Activated T-helper 1 cell treated with anti-CD3 and anti-CD28 coated beads, Interleukin-12 subunit alpha, Interleukin-12 subunit beta, Interleukin-2, Interleukin-4 antibody, amounts not matched to agents 30 ng/mL and 10 ng/mL and 1 ng/mL, durations not matched to agents 14 hours and 24 hours and 36 hours (primary cell): ENCODE data around the gene SLC2A1. TPM values are rescaled to one million over a fixed set of nuclear protein-coding genes. Genes with fewer than 3 reads are reported as not detected.

Experiments
- DNase-seq: peaks from one replicate; pipeline ENCODE4 v3.0.0; 2021; ENCODE audit warnings: low spot score
- H3K27ac Mint-ChIP-seq: one replicate; pipeline ENCODE4 v1.8.0; 2021; ENCODE audit warnings: mild to moderate bottlenecking, mixed read lengths
- H3K27me3 Mint-ChIP-seq: one replicate; pipeline ENCODE4 v1.8.0; 2022; ENCODE audit warnings: mild to moderate bottlenecking, moderate library complexity, mixed read lengths; ENCODE audit not compliant: insufficient read depth
- H3K36me3 Mint-ChIP-seq: one replicate; pipeline ENCODE4 v1.8.0; 2021; ENCODE audit warnings: low read depth, mixed read lengths
- H3K4me1 Mint-ChIP-seq: one replicate; pipeline ENCODE4 v1.8.0; 2021; ENCODE audit warnings: low read depth, mixed read lengths
- H3K4me3 Mint-ChIP-seq: one replicate; pipeline ENCODE4 v1.8.0; 2021; ENCODE audit warnings: mild to moderate bottlenecking, moderate library complexity, mixed read lengths
- H3K9me3 Mint-ChIP-seq: one replicate; pipeline ENCODE4 v1.8.0; 2021; ENCODE audit warnings: mixed read lengths
- intact Hi-C: fragments of 100-400 bp; cut with micrococcal nuclease; formaldehyde crosslinking; loops from one replicate; pipeline ENCODE4 v1.15.1; 2024
- total RNA-seq: library from RNA; stranded (reverse); gene quantifications from 2 replicates; pipeline ENCODE4 v1.2.3, GENCODE V29; 2022

Gene SLC2A1
- total RNA-seq, 1 donor from 2014 or later: 111 TPM

DNA sequence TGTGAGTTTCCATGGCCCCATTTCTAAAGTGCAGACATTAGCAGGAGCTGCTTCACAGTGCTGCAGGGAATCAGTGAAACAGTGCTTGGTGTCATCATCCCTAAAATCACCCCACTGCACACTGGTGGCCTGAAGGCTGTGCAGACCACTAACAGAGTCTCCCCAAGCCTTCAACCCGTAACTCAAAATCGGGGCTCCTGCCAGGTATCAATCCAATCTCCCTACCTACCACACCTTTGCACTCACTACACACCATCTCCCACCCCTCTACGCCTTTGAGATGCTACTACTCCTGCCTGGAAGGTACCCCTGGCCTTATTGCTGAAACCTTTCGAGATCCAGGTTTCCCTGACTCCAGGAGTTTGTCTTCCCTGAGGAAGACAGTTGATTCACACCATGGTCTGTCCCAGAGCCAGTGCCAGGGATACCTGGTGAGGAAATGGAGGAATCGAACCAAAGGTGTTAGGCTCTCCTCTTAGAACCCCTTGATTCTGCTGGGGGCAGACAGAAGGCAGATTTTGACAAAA, 25.5 kb downstream of the SLC2A1 start:
- peak overlapping the region; percentile 71 for H3K4me3 Mint-ChIP-seq
- no peak for DNase-seq
- peak overlapping the region; percentile 86 for H3K27ac Mint-ChIP-seq
- intact Hi-C loops: no loop called here
- no peaks in the 10 kb centered on the region for H3K9me3 Mint-ChIP-seq
- peaks cover 57% of the 10 kb centered on the region for H3K36me3 Mint-ChIP-seq
- peaks cover 87% of the 10 kb centered on the region for H3K4me1 Mint-ChIP-seq
- no peaks in the 10 kb centered on the region for H3K27me3 Mint-ChIP-seq

GRCh38 chr1:42932442-42932941, 26.2 kb downstream of the SLC2A1 start:
- no peak for DNase-seq
- Mint-ChIP-seq H3K27me3 (no peaks in the 10 kb centered on the region), H3K4me3 (peak overlapping the region; percentile 71), H3K4me1 (peaks cover 80% of the 10 kb centered on the region), H3K36me3 (peaks cover 58% of the 10 kb centered on the region), H3K27ac (peak overlapping the region; percentile 86), H3K9me3 (no peaks in the 10 kb centered on the region)
- intact Hi-C loops: loop anchor here (1.0 kb wide), 3 partner anchors 8 to 27 kb away; no protein-coding TSS in a partner anchor

DNA sequence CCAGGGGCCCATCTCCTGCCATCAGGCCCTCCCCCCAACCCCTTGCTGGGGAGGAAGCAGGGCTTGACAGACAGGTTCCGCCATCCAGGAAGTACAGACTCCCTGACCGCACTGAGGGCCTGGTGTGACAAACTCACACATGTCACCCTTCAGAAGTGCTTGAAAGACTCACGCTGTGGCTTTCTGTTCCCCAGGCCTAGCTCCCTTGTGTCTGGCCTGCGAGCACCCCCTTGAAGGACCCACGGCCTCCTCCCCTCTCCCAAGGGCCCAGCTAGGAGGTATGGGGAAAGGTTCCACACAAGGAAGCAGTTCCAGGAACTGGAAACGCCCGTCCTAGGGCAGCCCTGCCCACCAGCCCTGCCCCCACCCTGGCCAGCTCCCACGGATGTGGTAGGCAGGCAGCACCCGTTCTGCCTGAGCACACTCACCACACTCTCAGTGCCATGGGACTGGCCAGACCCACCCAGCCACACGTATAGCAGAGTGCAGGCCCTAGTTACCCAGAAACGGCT, 26.7 kb downstream of the SLC2A1 start:
- H3K4me1 Mint-ChIP-seq: peaks cover 75% of the 10 kb centered on the region
- peak; percentile 79 for DNase-seq
- H3K4me3 Mint-ChIP-seq: peak overlapping the region; percentile 71
- intact Hi-C loops: loop anchor here (1.0 kb wide), 4 partner anchors 8 to 141 kb away; no protein-coding TSS in a partner anchor
- no peaks in the 10 kb centered on the region for H3K27me3 Mint-ChIP-seq
- H3K27ac Mint-ChIP-seq: peak overlapping the region; percentile 86
- no peaks in the 10 kb centered on the region for H3K9me3 Mint-ChIP-seq
- H3K36me3 Mint-ChIP-seq: peaks cover 58% of the 10 kb centered on the region

- peaks cover 70% of the 10 kb centered on the region for H3K4me1 Mint-ChIP-seq
- intact Hi-C loops: loop anchor here (1.0 kb wide), 1 partner anchor 142 kb away; no protein-coding TSS in a partner anchor
- H3K36me3 Mint-ChIP-seq: peaks cover 57% of the 10 kb centered on the region
- peak overlapping the region; percentile 71 for H3K4me3 Mint-ChIP-seq
- H3K9me3 Mint-ChIP-seq: no peaks in the 10 kb centered on the region
- peak overlapping the region; percentile 86 for H3K27ac Mint-ChIP-seq
- peak; percentile 53 for DNase-seq
- H3K27me3 Mint-ChIP-seq: no peaks in the 10 kb centered on the region
These were observed 27.5 kb downstream of the SLC2A1 start for GRCh38 chr1:42931108-42931539.

- no peaks in the 10 kb centered on the region for H3K9me3 Mint-ChIP-seq
- intact Hi-C loops: loop anchor here (1.0 kb wide), 1 partner anchor 143 kb away; no protein-coding TSS in a partner anchor
- DNase-seq: no peak
- peaks cover 70% of the 10 kb centered on the region for H3K4me1 Mint-ChIP-seq
- peak overlapping the region; percentile 71 for H3K4me3 Mint-ChIP-seq
- H3K27ac Mint-ChIP-seq: peak overlapping the region; percentile 86
- peaks cover 61% of the 10 kb centered on the region for H3K36me3 Mint-ChIP-seq
- no peaks in the 10 kb centered on the region for H3K27me3 Mint-ChIP-seq
These were observed 28.2 kb downstream of the SLC2A1 start for GRCh38 chr1:42930178-42931107.

DNA sequence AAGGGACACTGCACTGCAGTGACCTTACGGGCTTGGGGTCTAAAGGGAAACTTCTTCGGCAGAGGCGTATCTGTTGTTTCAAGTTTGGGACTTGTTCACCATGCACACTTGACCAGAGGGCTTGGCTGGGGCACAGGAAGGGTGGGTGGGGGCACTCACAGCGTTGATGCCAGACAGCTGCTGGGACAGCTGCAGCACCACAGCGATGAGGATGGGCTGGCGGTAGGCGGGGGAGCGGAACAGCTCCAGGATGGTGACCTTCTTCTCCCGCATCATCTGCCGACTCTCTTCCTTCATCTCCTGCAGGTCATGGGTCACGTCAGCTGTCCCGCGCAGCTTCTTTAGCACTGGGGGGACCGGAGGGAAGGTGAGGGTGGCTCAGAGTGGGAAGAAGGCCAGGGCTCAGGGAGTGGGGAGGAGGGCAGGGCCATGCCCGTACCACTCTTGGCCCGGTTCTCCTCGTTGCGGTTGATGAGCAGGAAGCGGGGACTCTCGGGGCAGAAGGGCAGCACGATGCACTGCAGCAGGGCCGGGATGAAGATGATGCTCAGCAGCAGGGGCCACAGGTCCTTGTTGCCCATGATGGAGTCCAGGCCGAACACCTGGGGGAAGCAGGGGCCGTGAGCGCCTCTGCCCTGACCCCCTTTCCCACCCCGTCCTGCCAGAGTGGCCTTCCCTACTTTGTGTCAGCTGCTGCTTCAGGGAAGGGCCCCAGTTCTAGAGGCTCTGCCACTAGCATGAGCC, 29.1 kb downstream of the SLC2A1 start:
- no peak for DNase-seq
- Mint-ChIP-seq H3K36me3 (peaks cover 59% of the 10 kb centered on the region), H3K4me3 (no peak overlapping the region), H3K27ac (peak overlapping the region; percentile 43), H3K27me3 (no peaks in the 10 kb centered on the region), H3K4me1 (peaks cover 69% of the 10 kb centered on the region), H3K9me3 (no peaks in the 10 kb centered on the region)
- intact Hi-C loops: no loop called here

- Mint-ChIP-seq H3K4me1 (peaks cover 68% of the 10 kb centered on the region), H3K4me3 (no peak overlapping the region), H3K36me3 (peaks cover 54% of the 10 kb centered on the region), H3K27ac (peak overlapping the region; percentile 73), H3K9me3 (no peaks in the 10 kb centered on the region), H3K27me3 (no peaks in the 10 kb centered on the region)
- intact Hi-C loops: no loop called here
- DNase-seq: no peak
These were observed 29.8 kb downstream of the SLC2A1 start for GRCh38 chr1:42928859-42929258.

DNA sequence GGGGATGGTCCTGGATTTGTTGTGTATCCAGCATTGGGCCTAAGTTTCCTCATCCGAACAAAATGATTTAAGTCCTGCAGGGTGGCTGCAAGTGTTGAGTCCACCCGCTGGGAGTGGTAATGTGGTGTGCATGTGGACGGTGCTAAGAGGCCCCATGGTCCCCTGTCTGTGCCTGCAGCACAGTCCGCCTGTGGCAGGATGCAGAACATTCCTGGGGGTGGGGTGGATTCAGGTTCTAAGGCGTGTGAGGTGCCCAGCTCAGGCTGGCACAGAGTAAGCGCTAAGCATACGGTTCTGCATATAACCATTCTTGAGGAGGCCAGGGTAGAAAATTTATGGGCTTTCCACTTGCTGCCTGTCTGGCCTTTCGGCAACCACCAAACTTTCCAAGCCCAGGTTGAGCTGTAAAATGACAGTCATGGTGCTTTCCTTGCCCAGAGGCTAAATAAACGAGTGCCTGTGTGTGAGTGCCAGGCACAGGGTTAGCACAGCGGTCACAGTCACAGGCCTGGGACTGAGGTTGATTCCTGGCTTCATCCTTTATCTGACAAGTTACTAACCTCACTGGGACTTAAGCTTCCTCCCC, 30.7 kb downstream of the SLC2A1 start:
- Mint-ChIP-seq H3K36me3 (peaks cover 51% of the 10 kb centered on the region), H3K27me3 (no peaks in the 10 kb centered on the region), H3K4me1 (peaks cover 68% of the 10 kb centered on the region), H3K9me3 (no peaks in the 10 kb centered on the region), H3K27ac (peak overlapping the region; percentile 73), H3K4me3 (no peak overlapping the region)
- intact Hi-C loops: no loop called here
- DNase-seq: no peak

- Mint-ChIP-seq H3K4me3 (no peak overlapping the region), H3K36me3 (peaks cover 51% of the 10 kb centered on the region), H3K27me3 (no peaks in the 10 kb centered on the region), H3K27ac (peak overlapping the region; percentile 31), H3K4me1 (peaks cover 68% of the 10 kb centered on the region), H3K9me3 (no peaks in the 10 kb centered on the region)
- DNase-seq: no peak
- intact Hi-C loops: no loop called here
These were observed 31.3 kb downstream of the SLC2A1 start for GRCh38 chr1:42927274-42927841.

DNA sequence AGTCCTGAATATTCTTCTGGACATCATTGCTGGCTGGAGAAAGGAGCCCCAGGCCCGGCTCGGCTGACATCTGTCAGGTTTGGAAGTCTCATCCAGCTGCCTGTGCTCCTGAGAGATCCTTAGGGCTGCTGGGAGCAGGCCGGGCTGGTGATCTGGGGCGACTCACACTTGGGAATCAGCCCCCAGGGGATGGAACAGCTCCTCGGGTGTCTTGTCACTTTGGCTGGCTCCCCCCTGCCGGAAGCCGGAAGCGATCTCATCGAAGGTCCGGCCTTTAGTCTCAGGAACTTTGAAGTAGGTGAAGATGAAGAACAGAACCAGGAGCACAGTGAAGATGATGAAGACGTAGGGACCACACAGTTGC, 31.8 kb downstream of the SLC2A1 start:
- H3K4me3 Mint-ChIP-seq: no peak overlapping the region
- H3K27ac Mint-ChIP-seq: peak overlapping the region; percentile 3
- intact Hi-C loops: no loop called here
- H3K36me3 Mint-ChIP-seq: peaks cover 51% of the 10 kb centered on the region
- no peak for DNase-seq
- H3K4me1 Mint-ChIP-seq: peaks cover 64% of the 10 kb centered on the region
- no peaks in the 10 kb centered on the region for H3K27me3 Mint-ChIP-seq
- no peaks in the 10 kb centered on the region for H3K9me3 Mint-ChIP-seq

- DNase-seq: no peak
- peaks cover 60% of the 10 kb centered on the region for H3K4me1 Mint-ChIP-seq
- intact Hi-C loops: no loop called here
These were observed 32.3 kb downstream of the SLC2A1 start for GRCh38 chr1:42926235-42926878.

More at GRCh38 chr1:42926235-42926878, 32.3 kb downstream of the SLC2A1 start:
- Mint-ChIP-seq H3K4me3 (no peak overlapping the region), H3K9me3 (no peaks in the 10 kb centered on the region), H3K27me3 (no peaks in the 10 kb centered on the region), H3K36me3 (peaks cover 51% of the 10 kb centered on the region), H3K27ac (peak overlapping the region; percentile 49)
